Measurements from ENCODE around the gene SPOP.

- TF ChIP-seq ARNT (IDR thresholded peaks at IDR 0.05) (no peak), FOXA1 (IDR thresholded peaks at IDR 0.05) (no peak), ELF4 (IDR thresholded peaks at IDR 0.05) (no peak), SUZ12 (IDR thresholded peaks at IDR 0.05) (no peak), ZNF384 (IDR thresholded peaks at IDR 0.05) (no peak), L3MBTL2 (conservative IDR thresholded peaks at IDR 0.05) (no peak), BHLHE40 (IDR thresholded peaks at IDR 0.05; ENCODE audit: borderline replicate concordance) (no peak), FOXK2 (IDR thresholded peaks at IDR 0.05) (no peak)
These were observed 104.2 kb downstream of the SPOP start for GRCh38 chr17:49573510-49574322.
